HepG2 (cell line): ENCODE measurements around the gene NTRK2. TPM values are rescaled to one million over a fixed set of nuclear protein-coding genes. Genes with fewer than 3 reads are reported as not detected.

Source experiments
- ATAC-seq: fragments of 200-7000 bp; cut with Tn5 transposase; 3 replicates; pipeline ENCODE4 v1.9.1; 2020; ENCODE audit warnings: mild to moderate bottlenecking, moderate library complexity
- BruUV-seq: library from RNA; stranded (reverse); fragments of 400-500 nt; replicated peaks from 2 replicates; lab custom pipeline; 2021; lab: Mats Ljungman, UMichigan
- CTCF ChIA-PET: fragments of 300-600 bp; formaldehyde crosslinking; extraction: SDS; loops from one replicate; lab custom pipeline; 2021; ENCODE audit warnings: low total read pairs, inconsistent platforms, low intra/inter-chr PET ratio; lab: Yijun Ruan, JAX
- POLR2A ChIA-PET: fragments of 350-600 bp; sonication (Branson Sonifier 250); formaldehyde crosslinking; loops from one replicate; lab custom pipeline; 2020; ENCODE audit warnings: antibody characterized with exemption, inconsistent platforms; lab: Yijun Ruan, JAX
- DNase-seq: peaks from one replicate; pipeline ENCODE4 v3.0.0-alpha.2; 2015; ENCODE audit warnings: low spot score
- FAIRE-seq: peaks from 3 replicates; lab custom pipeline; 2011; peaks lifted over from hg19 to GRCh38; lab: Jason Lieb, UNC
- H2AFZ ChIP-seq: one replicate; pipeline ENCODE4 v1.6.1; 2011; ENCODE audit warnings: low read length, inconsistent platforms
- H3K27ac ChIP-seq: fragments of 300-600 bp; 3 replicates; pipeline ENCODE4 v1.8.0; 2011; ENCODE audit warnings: mixed run types, mild to moderate bottlenecking, mixed read lengths, low read length, inconsistent platforms; ENCODE audit not compliant: insufficient read depth; ENCODE audit errors: extremely low read length
- H3K27me3 ChIP-seq, 2 experiments: fragments of 200-600 bp in 1 of 2; 2 replicates in 1 of 2; 3 replicates in 1 of 2; pipeline versions ENCODE4 v1.6.0 to v1.8.0; 2011; ENCODE audit warnings: low read length in 2 of 2, mild to moderate bottlenecking in 2 of 2, moderate library complexity in 2 of 2, inconsistent platforms in 1 of 2; ENCODE audit not compliant: insufficient read depth in 2 of 2, control insufficient read depth in 1 of 2
- H3K36me3 ChIP-seq, 2 experiments: fragments of 200-600 bp in 1 of 2; replicated peaks in 1 of 2; 2 replicates in 1 of 2; 3 replicates in 1 of 2; pipeline versions ENCODE4 v1.5.1 to v1.8.0; 2011; ENCODE audit warnings: low read length in 2 of 2, inconsistent platforms in 1 of 2; ENCODE audit not compliant: insufficient read depth in 2 of 2, control insufficient read depth in 1 of 2
- H3K4me1 ChIP-seq: 2 replicates; pipeline ENCODE4 v1.5.1; 2012; ENCODE audit warnings: low read length, inconsistent platforms; ENCODE audit not compliant: insufficient read depth
- H3K4me2 ChIP-seq: 2 replicates; pipeline ENCODE4 v1.6.0; 2011; ENCODE audit warnings: low read depth, low read length, inconsistent platforms
- H3K4me3 ChIP-seq, 3 experiments: fragments of 200-600 bp in 1 of 3; sonication (generic), shearing (Covaris generic) in 1 of 3; replicated peaks in 1 of 3; 2 replicates each; pipeline ENCODE4 v1.5.1; 2011 to 2016; ENCODE audit warnings: low read length in 3 of 3, inconsistent platforms in 2 of 3, low read depth in 2 of 3, mild to moderate bottlenecking in 2 of 3, control low read depth in 1 of 3, mixed read lengths in 1 of 3; ENCODE audit not compliant: insufficient read depth in 1 of 3
- H3K79me2 ChIP-seq: one replicate; pipeline ENCODE4 v1.6.1; 2011; ENCODE audit warnings: low read length, inconsistent platforms; ENCODE audit not compliant: insufficient read depth
- H3K9ac ChIP-seq: 2 replicates; pipeline ENCODE4 v1.6.0; 2011; ENCODE audit warnings: mild to moderate bottlenecking, low read depth, low read length, inconsistent platforms; ENCODE audit not compliant: insufficient read depth
- H3K9me3 ChIP-seq: 2 replicates; pipeline ENCODE4 v1.5.1; 2012; ENCODE audit warnings: mild to moderate bottlenecking, low read length
- H4K20me1 ChIP-seq: 2 replicates; pipeline ENCODE4 v1.6.0; 2011; ENCODE audit warnings: inconsistent platforms, mild to moderate bottlenecking, low read length, moderate library complexity; ENCODE audit not compliant: insufficient read depth
- E2F1 ChIP-seq: sonication (generic); formaldehyde crosslinking; IDR thresholded peaks from 2 replicates; pipeline ENCODE4 v1.5.0; 2020; ENCODE audit warnings: missing genetic modification reagents
- FOXJ3 ChIP-seq: sonication (generic); formaldehyde crosslinking; IDR thresholded peaks from 2 replicates; pipeline ENCODE4 v1.4.0; 2020; ENCODE audit warnings: missing genetic modification reagents, mild to moderate bottlenecking, borderline replicate concordance
- FOXO1 ChIP-seq: sonication (generic); formaldehyde crosslinking; IDR thresholded peaks from 2 replicates; pipeline ENCODE4 v1.4.0; 2020; ENCODE audit warnings: missing genetic modification reagents
- HDAC1 ChIP-seq: sonication (generic); formaldehyde crosslinking; IDR thresholded peaks from 2 replicates; pipeline ENCODE4 v1.5.1; 2020; ENCODE audit warnings: mild to moderate bottlenecking, missing genetic modification reagents
- KDM6A ChIP-seq: IDR thresholded peaks from 2 replicates; pipeline ENCODE4 v1.6.1; 2016; ENCODE audit warnings: low read depth
- KLF16 ChIP-seq, 2 experiments: sonication (generic) in 1 of 2; formaldehyde crosslinking in 1 of 2; IDR thresholded peaks; 2 replicates each; pipeline versions ENCODE4 v1.6.1 to v1.8.0; 2016 to 2023; ENCODE audit warnings: missing genetic modification reagents in 2 of 2, missing compliant biosample characterization in 1 of 2
- PHF8 ChIP-seq: sonication (generic); formaldehyde crosslinking; IDR thresholded peaks from 2 replicates; pipeline ENCODE4 v1.5.0; 2020; ENCODE audit warnings: missing genetic modification reagents
- PTBP1 ChIP-seq: fragments of 200-400 bp; formaldehyde crosslinking; IDR thresholded peaks from 2 replicates; pipeline ENCODE4 v1.6.1; 2018; ENCODE audit warnings: low read length, low read depth; ENCODE audit not compliant: poor library complexity, severe bottlenecking
- SATB2 ChIP-seq: sonication (generic); formaldehyde crosslinking; IDR thresholded peaks from 2 replicates; pipeline ENCODE4 v1.5.0; 2020; ENCODE audit warnings: missing genetic modification reagents
- TIGD3 ChIP-seq: sonication (generic); formaldehyde crosslinking; IDR thresholded peaks from 2 replicates; pipeline ENCODE4 v1.5.1; 2020; ENCODE audit warnings: mild to moderate bottlenecking, missing genetic modification reagents, borderline replicate concordance
- ZNF674 ChIP-seq: sonication (generic); formaldehyde crosslinking; IDR thresholded peaks from 2 replicates; pipeline ENCODE4 v1.5.0; 2020; ENCODE audit warnings: low read depth, mild to moderate bottlenecking, missing genetic modification reagents
- ZNF782 ChIP-seq: sonication (generic); formaldehyde crosslinking; IDR thresholded peaks from 2 replicates; pipeline ENCODE4 v1.4.0; 2020; ENCODE audit warnings: missing genetic modification reagents, mild to moderate bottlenecking, borderline replicate concordance
- ZNF784 ChIP-seq: sonication (generic); formaldehyde crosslinking; IDR thresholded peaks from 2 replicates; pipeline ENCODE4 v1.5.1; 2020; ENCODE audit warnings: missing genetic modification reagents, mild to moderate bottlenecking, borderline replicate concordance
- ZNF879 ChIP-seq: sonication (generic); formaldehyde crosslinking; IDR thresholded peaks from 2 replicates; pipeline ENCODE4 v1.8.1; 2023; ENCODE audit warnings: missing genetic modification reagents
- WGBS: methylation state at CpG from one replicate; pipeline ENCODE4 v1.1.6; 2017; ENCODE audit warnings: low lambda C conversion rate; 5-methylcytosine and 5-hydroxymethylcytosine counted together
- in situ Hi-C: cut with HindIII; loops from 2 replicates; pipeline ENCODE4 v1.10.0; 2017; ENCODE audit warnings: low pct_unique_long_range_greater_than_20kb; ENCODE audit not compliant: extremely low pct_ligation_motif_present
- intact Hi-C: fragments of 100-400 bp; cut with micrococcal nuclease; formaldehyde crosslinking; loops from one replicate; pipeline ENCODE4 v1.10.0; 2022; ENCODE audit not compliant: unreplicated experiment
- polyA plus RNA-seq, 8 experiments: library from polyadenylated mRNA; depleted of rRNA in 3 of 8; stranded (reverse) in 7 of 8; unstranded in 1 of 8; fragments of >200 nt; fragmentation: Illumina TruSeq in 4 of 8; extraction: Trizol in 4 of 8; gene quantifications; 2 replicates each; pipeline versions ENCODE4 v1.2.1 to v1.2.3, GENCODE V29; 2011 to 2016; ENCODE audit warnings: low read depth in 4 of 8, missing spikeins in 1 of 8, mixed read lengths in 1 of 8; ENCODE audit not compliant: insufficient read depth in 1 of 8
- total RNA-seq, 5 experiments: library from RNA; depleted of rRNA; stranded (reverse); fragments of >200 nt; fragmentation: Illumina TruSeq; extraction: Trizol; gene quantifications; 2 replicates each; pipeline ENCODE4 v1.2.3, GENCODE V29; 2016; ENCODE audit warnings: low read depth in 1 of 5

Gene NTRK2
- total and polyA plus RNA-seq, 2 of the 13 experiments (the other 11 are each of a cell fraction or from before 2014, with no cell fraction given): not detected

GRCh38 chr9:84748112-84748511 lies 78.6 kb downstream of the NTRK2 start:
- ATAC-seq (no peak), FAIRE-seq (no peak), DNase-seq (no peak)
- H3K27ac ChIP-seq: no peak overlapping the region
- no peaks in the 10 kb centered on the region for H3K79me2 ChIP-seq
- H3K9me3 ChIP-seq: no peaks in the 10 kb centered on the region
- no peak overlapping the region for H3K9ac ChIP-seq
- 35% methylated on average over 2 of the region's 2 CpGs for WGBS
- no peak overlapping the region for H3K4me3 ChIP-seq
- no peak overlapping the region for H3K4me2 ChIP-seq
- intact Hi-C loops (no loop called here), in situ Hi-C loops (no loop called here)
- no peaks in the 10 kb centered on the region for H3K4me1 ChIP-seq
- H3K27me3 ChIP-seq: no peaks in the 10 kb centered on the region; a peak in 2 of 5 replicates
- no peak overlapping the region for H2AFZ ChIP-seq
- POLR2A ChIA-PET: no interaction called here
- H4K20me1 ChIP-seq: no peaks in the 10 kb centered on the region
- CTCF ChIA-PET: no interaction called here
- no peaks in the 10 kb centered on the region for H3K36me3 ChIP-seq
- TF ChIP-seq KDM6A (CRISPR knock-in tag): no peak
- no peak for TF ChIP-seq SATB2
- no peak for TF ChIP-seq FOXO1 (CRISPR knock-in tag)
- TF ChIP-seq TIGD3 (CRISPR knock-in tag): no peak
- TF ChIP-seq FOXJ3: no peak
- TF ChIP-seq ZNF879 (CRISPR knock-in tag): no peak
- no peak for TF ChIP-seq ZNF782 (CRISPR knock-in tag)
- TF ChIP-seq E2F1 (CRISPR knock-in tag): no peak
- no peak for TF ChIP-seq PHF8 (CRISPR knock-in tag)
- TF ChIP-seq PTBP1: no peak
- no peak for TF ChIP-seq KLF16 (CRISPR knock-in tag; IDR thresholded peaks at IDR 0.05)
- TF ChIP-seq ZNF784 (CRISPR knock-in tag): no peak
- TF ChIP-seq ZNF674 (CRISPR knock-in tag): no peak
- TF ChIP-seq HDAC1: no peak
- BruUV-seq: no TSS peak
